ENCODE results near the gene GRAP2. TPM values are rescaled to one million over a fixed set of nuclear protein-coding genes. Genes with fewer than 3 reads are reported as not detected.

GRAP2 gene
- total and polyA plus RNA-seq, 3 donors from 2014 or later, result 5.0 to 6.1 (median 5.3) TPM

DNA sequence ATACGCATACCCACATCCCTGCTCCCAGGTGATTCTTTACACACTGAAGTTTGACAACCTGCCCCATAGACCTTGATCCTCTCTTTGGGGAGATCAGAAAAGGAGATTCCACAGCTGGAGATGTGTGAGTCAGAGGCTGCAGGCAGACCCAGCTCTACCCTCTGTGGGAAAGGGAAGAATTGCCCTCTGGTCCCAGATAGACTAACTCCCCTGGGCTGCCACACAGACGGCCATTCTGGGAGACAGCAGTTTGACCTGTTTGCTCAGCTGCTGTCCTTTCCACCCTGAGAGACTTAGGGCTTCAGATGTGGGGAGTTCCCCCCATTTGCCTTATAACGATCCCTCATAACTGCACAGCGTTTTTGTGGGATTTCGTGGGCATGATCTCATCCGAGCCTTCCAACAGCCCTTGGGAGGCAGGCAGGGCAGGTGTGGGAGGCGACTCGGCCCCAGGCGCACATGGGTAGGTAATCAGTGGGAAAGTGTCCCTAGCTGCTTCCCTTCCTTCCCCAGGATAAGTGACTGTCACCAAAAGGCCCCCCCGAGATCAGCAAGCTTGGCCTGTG is 107.9 kb downstream of the GRAP2 start:
- 85 to 88% methylated on average over 10 of the region's 10 CpGs for WGBS, 2 donors
- Histone ChIP-seq H3K27ac (no peak overlapping the region), H3K36me3 (ENCODE audit: low read depth, missing control alignments) (no peaks in the 10 kb centered on the region), H3K4me1 (peaks cover under 1% of the 10 kb centered on the region), H3K4me3 (no peak overlapping the region), H3K9me3 (no peaks in the 10 kb centered on the region), H3K27me3 (no peaks in the 10 kb centered on the region)
- TF ChIP-seq, protein P1, sequence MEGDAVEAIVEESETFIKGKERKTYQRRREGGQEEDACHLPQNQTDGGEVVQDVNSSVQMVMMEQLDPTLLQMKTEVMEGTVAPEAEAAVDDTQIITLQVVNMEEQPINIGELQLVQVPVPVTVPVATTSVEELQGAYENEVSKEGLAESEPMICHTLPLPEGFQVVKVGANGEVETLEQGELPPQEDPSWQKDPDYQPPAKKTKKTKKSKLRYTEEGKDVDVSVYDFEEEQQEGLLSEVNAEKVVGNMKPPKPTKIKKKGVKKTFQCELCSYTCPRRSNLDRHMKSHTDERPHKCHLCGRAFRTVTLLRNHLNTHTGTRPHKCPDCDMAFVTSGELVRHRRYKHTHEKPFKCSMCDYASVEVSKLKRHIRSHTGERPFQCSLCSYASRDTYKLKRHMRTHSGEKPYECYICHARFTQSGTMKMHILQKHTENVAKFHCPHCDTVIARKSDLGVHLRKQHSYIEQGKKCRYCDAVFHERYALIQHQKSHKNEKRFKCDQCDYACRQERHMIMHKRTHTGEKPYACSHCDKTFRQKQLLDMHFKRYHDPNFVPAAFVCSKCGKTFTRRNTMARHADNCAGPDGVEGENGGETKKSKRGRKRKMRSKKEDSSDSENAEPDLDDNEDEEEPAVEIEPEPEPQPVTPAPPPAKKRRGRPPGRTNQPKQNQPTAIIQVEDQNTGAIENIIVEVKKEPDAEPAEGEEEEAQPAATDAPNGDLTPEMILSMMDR (IDR thresholded peaks at IDR 0.05), result no peak
- no peak for TF ChIP-seq POLR2A (IDR thresholded peaks at IDR 0.05)
- no peak for DNase-seq
- intact Hi-C loops (cut with DNase I; ENCODE audit: low total_unique reads), result no loop called here

DNA sequence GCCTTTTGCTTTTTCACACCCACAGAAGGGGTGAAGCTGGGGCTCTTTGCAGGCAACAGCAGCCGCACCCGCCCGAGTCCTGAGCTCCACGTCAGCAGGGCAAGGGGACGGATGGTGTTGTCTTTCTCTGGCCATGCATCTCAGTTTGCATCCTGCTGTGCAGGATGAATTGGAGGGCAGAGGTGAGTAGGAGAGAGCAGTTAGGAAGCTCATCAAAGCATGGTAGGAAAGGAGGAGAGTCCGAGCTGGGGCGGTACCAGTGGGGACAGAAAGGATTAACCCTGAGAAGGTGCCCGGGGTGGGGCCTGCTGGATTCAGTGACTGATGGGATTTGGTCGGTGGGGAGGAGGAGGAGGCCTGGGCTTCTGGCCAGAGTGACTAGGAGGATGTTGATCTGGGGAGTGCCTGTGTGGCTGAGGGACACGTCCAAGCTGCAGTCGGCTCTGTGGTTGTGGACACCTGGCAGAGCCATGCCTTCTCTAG is 108.4 kb downstream of the GRAP2 start:
- H3K9me3 ChIP-seq, result no peaks in the 10 kb centered on the region
- intact Hi-C loops (cut with DNase I; ENCODE audit: low total_unique reads), result no loop called here
- H3K36me3 ChIP-seq (ENCODE audit: low read depth, missing control alignments), result no peaks in the 10 kb centered on the region
- H3K27ac ChIP-seq, result no peak overlapping the region
- WGBS, 2 donors, result 54 to 61% methylated on average over 11 of the region's 11 CpGs
- TF ChIP-seq, protein P1 (IDR thresholded peaks at IDR 0.05), result no peak
- no peak for TF ChIP-seq POLR2A (IDR thresholded peaks at IDR 0.05)
- H3K4me3 ChIP-seq, result no peak overlapping the region
- no peaks in the 10 kb centered on the region for H3K4me1 ChIP-seq
- H3K27me3 ChIP-seq, result no peaks in the 10 kb centered on the region
- no peak for DNase-seq

DNA sequence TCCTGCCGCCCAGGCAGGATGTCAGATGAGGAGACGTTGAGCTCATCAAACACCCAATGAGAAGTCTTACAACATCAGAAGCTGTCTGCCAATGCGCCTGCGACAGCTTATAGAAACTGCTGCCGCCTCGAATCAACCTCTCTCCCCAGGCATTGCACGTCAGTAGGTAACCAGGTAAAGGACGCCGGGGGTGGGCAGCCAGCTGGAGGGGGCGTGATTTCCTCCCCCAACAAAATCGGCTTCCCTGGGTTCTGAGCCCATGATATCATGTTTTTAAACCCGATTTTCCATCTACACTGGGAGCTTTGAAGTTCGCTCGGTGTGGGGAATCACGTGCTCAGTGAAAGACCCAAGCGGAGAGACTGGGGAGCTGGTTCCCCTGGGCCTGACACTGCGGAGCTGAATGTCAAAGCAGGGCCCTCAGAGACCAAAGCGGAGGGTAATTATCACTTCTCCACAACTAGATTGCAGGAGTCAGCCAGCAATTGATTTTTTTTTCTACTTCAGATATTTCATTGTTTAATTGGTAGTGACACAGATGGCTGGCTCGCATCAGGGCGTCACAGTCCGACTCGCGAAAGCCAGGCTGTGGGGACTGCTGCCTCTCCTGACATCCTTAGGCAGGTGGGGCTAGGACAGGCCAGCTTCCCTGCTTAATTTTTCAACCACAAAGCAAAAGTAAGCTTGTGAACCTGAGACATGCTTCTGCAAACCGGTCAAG is 109.2 kb downstream of the GRAP2 start:
- Histone ChIP-seq H3K27me3 (no peaks in the 10 kb centered on the region), H3K36me3 (ENCODE audit: low read depth, missing control alignments) (no peaks in the 10 kb centered on the region), H3K4me1 (no peaks in the 10 kb centered on the region), H3K9me3 (no peaks in the 10 kb centered on the region), H3K27ac (no peak overlapping the region), H3K4me3 (no peak overlapping the region)
- 69 to 78% methylated on average over 24 of the region's 24 CpGs for WGBS, 2 donors
- intact Hi-C loops (cut with DNase I; ENCODE audit: low total_unique reads), result no loop called here
- no peak for DNase-seq
- TF ChIP-seq POLR2A (IDR thresholded peaks at IDR 0.05), result no peak
- TF ChIP-seq, protein P1 (IDR thresholded peaks at IDR 0.05), result no peak

DNA sequence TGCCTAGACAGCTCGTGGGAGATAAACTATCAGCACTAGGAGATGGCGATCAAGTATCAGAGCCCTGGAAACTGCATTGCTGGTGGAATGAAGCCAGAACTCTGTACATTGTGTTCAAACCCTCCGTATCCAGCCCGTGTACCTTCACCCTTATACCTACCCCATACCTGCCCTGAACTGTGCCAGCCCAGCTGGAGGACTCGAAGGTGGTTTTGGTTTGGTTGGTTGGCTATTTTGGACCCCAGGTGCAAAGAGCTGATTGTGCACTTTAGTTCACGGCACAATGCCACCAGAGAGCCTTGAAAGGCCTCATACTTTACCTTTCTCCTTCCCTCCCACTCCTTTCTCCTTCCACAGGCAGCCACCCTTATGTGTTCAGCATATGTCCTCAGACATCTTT is 109.9 kb downstream of the GRAP2 start:
- no peak for DNase-seq
- Histone ChIP-seq H3K36me3 (ENCODE audit: low read depth, missing control alignments) (no peaks in the 10 kb centered on the region), H3K4me1 (no peaks in the 10 kb centered on the region), H3K27me3 (no peaks in the 10 kb centered on the region), H3K4me3 (no peak overlapping the region), H3K27ac (no peak overlapping the region), H3K9me3 (no peaks in the 10 kb centered on the region)
- no peak for TF ChIP-seq POLR2A (IDR thresholded peaks at IDR 0.05)
- TF ChIP-seq, protein P1 (IDR thresholded peaks at IDR 0.05), result no peak
- 76 to 90% methylated on average over 6 of the region's 6 CpGs for WGBS, 2 donors
- intact Hi-C loops (cut with DNase I; ENCODE audit: low total_unique reads), result no loop called here
